ENCODE measurements around the gene KMT2E.

KMT2E gene

GRCh38 chr7:105009667-105010503, 4.1 kb upstream of the KMT2E start:
- peak; percentile 59 for DNase-seq

- DNase-seq: no peak
Measured at GRCh38 chr7:105010504-105011130, 3.4 kb upstream of the KMT2E start.

DNA sequence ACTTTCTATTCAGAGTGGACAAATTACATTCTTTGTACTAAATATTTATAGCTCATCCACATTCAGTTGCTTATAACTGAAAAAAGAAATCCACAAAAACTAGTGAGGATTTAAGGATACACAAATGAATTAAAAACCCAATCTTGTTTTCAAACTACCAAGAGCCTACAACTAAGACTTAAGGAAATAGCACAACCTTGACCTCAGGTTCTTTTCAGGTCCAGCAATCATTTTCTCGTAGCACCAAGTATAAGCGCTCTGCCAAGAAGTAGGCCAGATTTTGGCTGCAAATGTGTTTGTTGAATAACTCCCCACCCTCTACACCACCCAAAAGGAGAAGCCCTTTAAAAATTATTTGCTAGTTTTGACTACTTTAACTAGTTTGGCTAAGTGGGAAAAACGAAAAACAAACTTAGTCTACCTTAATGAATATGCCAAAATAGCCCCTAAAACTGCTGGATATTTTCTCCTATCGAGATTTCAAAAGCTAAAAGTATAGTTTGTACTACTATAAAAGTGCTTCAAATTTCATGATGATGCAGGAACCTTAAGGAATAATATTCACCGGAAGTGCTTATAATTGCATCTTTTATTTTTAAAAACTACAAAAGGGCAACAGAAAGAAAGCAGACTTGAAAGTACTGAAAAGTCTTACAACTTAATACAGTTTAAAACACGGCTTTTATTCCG, 2.7 kb upstream of the KMT2E start:
- DNase-seq: no peak

GRCh38 chr7:105011831-105012502, 2.0 kb upstream of the KMT2E start:
- peak; percentile 74 for DNase-seq

- peak; percentile 100 for DNase-seq
Measured at GRCh38 chr7:105012503-105013220, 1.3 kb upstream of the KMT2E start.

- DNase-seq: peak; percentile 98
Measured at GRCh38 chr7:105013221-105013815, 687 bp upstream of the KMT2E start.

DNA sequence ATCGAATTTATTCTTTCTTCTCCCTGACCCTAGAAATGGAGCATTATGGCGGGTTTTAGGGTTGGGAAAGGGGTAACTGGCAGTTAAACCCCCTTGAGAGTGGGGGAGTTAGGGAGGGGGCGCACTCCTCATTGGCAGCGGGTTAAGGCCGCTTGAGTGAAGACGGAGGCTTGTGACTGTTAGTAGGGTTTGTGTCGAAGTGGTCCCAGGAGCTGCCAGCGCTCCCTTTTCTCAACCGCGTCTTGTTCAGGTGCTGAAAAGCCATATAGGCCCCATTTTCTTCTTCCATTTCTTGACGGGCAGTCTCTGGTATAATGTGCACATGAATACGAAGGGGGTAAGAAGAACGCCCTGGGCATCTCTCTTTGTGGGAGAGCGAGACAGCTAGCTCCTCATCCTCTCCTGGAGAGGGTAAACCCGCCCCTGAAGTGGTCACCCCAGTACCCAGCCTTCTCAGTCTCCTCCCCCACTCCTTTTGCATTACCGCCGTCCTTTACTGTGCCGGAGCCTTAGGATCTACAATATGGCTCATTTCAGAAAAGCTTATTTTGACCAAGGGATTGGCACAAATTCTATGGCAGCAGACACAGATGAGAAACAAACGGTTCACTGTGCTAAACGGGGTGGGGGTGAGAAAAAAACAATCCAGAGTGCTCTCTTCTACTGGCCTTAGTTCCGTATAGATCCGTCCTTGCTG, 836 bp downstream of the KMT2E start:
- DNase-seq: peak; percentile 81

DNA sequence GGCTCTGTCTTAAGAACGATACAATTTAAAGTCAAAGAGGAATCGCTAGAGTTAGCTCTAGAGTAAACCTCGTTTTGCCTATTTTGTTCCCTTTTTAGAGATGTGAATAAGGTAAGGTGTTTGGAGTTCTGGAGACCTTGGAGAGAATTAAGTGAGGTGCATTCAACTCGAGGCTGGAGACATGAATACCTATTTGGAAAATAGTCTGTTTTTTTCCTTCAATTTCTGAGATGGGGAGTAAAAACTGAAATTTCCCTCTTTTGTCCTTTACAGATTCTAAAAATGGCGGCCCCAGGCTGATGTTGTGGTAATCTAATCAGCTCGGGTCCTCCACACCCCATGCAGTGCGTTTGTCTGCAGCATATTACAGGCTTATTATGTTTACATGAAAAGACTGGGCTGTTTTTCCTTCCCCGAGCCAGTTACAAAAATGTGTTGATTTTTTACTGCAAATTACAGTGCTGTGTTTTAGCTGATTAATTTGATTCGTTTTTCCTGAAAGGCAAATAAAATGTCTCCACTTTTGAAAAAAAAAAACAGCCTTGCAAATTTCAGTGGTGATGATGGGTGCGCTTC, 1.5 kb downstream of the KMT2E start:
- DNase-seq: peak; percentile 75

- no peak for DNase-seq
Measured at GRCh38 chr7:105016068-105016708, 2.2 kb downstream of the KMT2E start.

DNA sequence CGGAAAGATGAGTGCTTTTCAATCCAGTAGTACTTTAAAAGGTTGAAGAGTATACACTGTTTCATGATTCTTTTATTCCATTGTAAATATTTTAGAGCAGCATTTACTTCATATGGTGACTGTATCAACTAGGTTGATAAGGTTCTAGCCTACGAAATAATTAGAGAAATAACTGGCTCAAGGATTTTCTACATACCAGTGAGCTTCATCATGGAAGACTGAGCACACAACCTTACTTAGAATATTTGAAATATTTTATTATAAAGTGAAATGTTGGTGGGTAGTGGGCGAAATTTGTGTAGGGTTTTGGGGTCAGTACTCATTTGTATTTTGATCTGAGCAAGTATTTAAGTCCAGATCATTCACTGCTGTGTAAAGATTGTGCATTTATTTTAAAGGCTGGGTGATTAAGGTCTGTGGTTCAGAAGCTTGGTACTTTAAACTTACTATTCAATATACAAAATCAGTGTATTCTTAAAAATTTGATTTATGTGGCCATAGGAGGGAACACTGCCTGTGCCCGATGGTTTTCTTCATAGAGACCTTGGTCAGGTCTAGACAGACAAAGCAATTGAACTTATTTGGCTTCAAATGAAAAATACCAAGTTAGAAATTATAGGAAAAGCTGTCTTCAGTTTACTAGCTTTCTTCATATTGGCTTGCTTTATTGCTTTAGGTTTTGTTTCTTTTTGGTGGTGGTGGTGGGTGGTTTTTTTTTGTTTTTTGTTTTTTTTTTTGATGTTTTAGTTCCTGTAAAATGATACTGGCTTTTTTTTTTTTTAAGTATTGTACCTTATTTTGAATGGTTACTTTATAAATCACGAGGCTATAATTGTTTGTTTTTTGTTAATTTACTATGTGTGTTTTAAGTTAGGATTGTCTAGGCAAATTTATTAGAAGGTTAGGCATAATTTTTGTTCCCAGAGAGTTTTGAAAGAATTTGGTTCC, 3.0 kb downstream of the KMT2E start:
- DNase-seq: no peak

DNA sequence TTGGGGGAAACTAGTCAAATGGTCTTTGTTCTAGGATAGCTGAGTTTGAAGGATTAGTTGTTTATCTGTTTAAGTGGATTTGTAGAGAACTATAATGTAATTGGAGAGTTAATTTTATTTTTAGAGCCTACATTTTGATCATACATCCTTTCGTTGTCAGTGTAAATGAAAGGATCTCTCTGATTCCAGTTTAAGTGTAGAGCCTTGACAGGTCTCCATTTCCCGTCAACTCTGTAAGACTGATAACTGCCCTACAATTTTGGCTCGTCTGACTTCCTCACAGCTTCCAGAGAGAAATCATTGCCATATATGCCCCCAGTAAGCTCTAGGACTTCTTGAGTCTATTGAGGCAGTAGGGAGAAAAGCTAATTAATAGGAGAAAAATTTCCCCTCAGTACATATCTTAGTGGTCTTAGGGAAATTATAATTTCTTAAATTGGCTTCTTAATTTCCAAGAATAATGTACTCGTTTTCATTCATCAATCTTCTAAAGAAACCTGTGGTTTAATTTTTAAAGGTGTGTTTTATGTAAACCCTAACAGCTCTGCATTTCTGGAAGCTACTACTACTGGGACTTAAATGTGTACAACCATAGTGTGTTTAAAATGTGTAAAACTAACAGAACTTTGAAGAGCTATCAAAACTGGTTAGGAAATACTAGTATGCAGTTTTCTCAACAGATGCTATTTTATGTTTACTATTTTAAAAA, 3.8 kb downstream of the KMT2E start:
- no peak for DNase-seq

DNA sequence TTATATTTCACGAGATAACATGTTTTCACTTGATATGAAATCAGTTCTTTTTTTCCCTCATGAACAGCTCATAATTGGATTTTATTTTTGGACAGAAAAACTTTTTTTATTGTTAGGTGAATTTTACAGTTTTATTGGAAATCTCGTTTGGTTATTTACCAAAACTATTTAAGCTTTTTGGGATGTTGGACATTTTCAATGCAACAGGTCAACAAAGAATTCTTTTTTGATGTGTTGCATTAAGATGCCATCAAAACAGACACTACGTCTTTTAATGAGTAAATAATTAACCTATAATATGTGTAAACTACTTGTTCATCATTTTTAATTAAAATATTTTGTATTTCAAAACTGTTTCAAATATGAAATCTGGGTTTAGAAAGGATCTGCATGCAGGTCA, 5.3 kb downstream of the KMT2E start:
- no peak for DNase-seq

DNA sequence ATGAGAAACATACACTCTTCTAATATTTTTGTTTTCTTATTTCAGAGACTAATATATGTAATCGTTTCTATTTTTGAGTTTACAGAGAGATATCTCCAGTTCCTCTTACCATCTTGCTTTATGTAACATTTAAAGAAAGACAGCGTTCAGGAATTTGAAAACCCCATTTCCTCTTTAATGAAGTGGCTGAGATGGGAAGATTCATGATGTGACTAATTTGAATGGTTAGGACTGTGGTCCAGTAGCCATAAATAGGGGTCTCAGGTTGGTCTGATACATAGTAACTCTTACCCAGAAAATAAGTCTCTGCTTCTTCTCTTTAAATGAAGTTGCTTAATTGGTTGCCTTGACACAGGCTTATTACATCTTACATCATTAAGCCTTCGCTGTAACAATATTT, 6.9 kb downstream of the KMT2E start:
- no peak for DNase-seq

GRCh38 chr7:105021352-105021751, 7.3 kb downstream of the KMT2E start:
- no peak for DNase-seq

DNA sequence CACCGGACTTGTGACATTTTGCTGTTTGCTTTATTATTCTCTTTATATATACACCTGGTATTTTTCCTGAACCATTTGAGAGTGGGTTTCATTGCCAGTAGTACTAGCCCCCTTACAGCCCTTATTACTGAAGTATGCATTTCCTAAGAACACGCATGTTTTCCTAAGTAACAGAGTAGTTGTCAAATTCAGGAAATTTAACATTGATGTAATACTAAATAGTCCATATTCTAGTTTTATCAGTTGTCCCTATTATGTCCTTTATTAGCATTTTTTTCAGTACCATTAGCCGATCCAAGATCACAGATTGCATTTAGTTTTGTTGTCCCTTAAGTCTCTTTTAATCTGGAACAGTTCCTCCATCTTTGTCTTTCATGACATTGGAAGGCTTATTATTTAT, 8.0 kb downstream of the KMT2E start:
- no peak for DNase-seq

- no peak for DNase-seq
Measured at GRCh38 chr7:105022458-105022857, 8.5 kb downstream of the KMT2E start.

- DNase-seq: no peak
Measured at GRCh38 chr7:105024734-105025133, 10.7 kb downstream of the KMT2E start.

DNA sequence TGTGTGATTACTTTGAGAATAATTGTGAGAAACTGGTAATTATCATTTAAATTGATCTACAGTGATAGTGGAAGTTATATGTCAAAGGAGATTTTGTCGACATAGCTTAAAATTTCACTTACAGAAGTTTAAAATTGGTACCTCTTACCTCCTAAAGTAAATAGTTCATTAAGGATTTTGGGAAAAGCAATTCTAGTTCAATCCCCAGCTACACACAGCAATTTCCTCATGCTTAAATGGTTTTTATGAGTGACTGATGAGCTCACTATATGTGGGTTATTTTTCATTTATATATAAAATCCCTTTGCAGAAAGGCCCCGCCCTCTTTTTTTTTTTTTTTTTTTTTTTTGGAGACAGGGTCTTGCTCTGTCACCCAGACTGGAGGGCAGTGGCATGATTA, 12.7 kb downstream of the KMT2E start:
- no peak for DNase-seq

Measured in activated effector memory CD4-positive, alpha-beta T cell treated with anti-CD3 and anti-CD28 coated beads, Interleukin-2, amount 50 U/mL, for 16 hours (primary cell).